ENCODE results near the gene CMKLR1.

CMKLR1 gene

DNA sequence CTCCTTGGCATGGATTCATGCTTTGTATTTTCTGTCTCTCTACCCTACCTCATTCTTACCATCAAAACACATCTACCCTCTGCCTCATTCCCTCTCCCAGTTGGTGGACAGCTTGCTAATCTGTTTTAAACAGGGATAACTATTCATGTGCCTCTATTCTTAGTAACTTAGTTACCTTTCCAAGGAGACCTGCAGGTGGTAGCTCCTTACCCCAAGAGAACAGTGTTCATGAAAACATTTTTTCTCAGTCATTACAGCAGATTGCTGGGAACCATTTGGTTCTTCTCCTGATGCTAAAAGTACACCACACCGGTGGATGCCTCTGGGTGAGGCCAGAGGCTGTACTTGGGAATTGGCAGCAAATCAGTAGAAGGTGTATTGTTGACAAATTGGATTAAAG, 73.0 kb downstream of the CMKLR1 start:
- no peak for DNase-seq (ENCODE audit: low read depth in 2 of 2)

DNA sequence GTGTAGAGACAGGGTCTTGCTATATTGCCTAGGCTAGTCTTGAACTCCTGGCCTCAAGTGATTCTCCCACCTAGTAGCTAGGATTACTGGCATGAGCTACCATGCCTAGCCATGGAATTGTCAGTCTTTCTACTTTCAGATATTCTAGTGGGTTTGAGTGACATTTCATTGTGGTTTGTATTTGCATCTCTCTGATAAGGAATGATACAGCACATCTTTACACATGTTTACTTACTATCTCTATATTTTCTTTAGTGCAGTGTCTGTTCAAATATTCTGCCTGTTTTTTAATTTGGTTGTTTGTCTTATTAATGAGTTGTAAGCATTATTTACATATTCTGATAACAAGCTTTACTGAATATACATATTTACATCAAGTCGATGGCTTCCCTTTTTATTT, 73.6 kb downstream of the CMKLR1 start:
- no peak for DNase-seq (ENCODE audit: low read depth in 2 of 2)

DNA sequence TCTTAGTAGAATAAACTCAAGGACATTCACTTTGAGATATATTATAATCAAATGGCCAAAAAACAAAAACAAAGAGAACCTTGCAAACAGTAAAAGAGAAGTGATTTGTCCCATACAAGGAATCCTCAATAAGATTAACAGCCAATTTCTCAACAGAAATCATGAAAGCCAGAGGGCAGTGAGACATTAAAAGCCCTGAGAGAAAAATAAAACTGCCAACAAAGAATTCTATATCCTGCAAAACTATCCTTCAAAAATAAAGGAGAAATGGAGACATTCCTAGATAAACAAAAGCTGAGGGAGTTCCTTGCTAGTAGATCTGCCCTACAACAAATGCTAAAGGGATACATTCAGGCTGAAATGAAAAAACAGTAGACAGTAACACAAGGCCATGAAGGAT, 78.1 kb downstream of the CMKLR1 start:
- no peak for DNase-seq (ENCODE audit: low read depth in 2 of 2)

DNA sequence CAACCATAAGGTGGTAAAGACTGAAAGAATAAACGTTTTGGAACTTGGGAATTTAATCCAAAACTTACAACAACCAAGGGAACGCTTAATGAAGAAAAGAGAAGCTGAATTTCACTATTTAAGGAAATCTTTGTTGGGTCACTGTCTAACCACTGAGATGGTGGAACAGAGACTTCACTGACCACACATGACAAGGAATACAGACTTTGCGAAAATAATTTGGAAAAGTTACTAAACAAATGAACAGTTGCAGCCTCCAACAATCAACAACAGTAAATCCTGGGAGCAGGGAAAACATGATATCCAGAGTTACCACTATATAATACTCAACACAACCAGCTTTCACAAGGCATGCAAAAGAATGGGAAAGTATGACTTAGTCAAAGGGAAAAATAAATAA, 79.1 kb downstream of the CMKLR1 start:
- DNase-seq (ENCODE audit: low read depth in 2 of 2): no peak

DNA sequence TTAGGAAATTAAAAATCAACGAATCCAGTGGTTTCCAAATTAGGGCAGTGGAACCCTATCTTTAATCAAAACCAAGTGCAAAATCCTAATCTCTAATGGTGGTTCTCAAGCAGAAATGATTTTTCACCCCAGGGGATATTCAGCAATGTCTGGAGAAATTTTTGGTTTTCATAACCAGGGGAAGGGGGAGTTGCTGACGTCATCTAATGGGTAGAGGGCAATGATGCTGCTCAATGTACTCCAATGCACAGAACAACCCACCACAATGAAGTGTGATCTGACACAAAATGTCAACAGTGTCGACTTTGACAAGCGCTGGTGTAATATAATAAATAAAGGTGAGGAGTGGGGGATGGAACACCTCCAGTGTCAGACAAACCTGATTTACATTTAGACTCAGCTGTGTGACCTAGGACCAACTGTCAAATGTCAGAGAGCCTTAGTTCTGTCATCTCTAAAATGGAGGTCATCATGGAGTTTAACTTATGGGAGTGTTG, 81.5 kb downstream of the CMKLR1 start:
- no peak for DNase-seq (ENCODE audit: low read depth in 2 of 2)

DNA sequence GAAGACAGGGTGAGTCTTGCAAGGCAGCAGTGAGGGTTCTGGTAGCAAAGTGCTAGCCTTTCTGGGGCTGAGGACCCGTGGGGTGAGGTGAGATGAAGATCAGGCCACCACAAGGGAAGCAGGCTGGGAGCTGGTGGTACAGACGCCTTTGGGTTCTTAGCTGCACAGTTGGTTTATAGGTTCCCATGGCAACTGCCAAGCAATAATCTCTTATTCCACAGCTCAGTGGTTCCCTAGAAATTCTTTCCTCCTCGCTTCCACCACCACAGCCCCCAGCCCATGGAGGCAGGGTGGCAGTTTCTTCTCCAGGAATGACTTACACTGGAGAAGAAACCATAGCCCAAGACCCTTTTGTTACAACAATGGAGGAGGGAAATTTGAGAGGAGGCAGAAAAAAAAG, 82.1 kb downstream of the CMKLR1 start:
- no peak for DNase-seq (ENCODE audit: low read depth in 2 of 2)

DNA sequence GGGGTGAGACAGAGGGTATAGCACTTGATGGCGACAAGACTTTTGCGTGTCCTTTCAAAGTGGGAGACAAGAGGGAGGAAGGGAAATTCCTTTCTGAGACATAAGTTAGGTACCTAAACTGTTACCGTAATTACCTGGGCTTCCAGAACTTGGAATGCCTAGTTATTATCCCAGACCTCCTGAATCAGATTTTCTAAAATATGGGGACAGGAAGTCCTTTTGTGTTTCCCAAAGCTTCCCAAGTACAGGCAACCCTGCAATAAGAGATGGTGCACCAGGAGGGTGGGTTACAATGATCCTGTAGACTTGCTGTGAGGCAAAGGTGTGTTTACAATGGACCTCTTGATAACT, 83.9 kb downstream of the CMKLR1 start:
- no peak for DNase-seq (ENCODE audit: low read depth in 2 of 2)

DNA sequence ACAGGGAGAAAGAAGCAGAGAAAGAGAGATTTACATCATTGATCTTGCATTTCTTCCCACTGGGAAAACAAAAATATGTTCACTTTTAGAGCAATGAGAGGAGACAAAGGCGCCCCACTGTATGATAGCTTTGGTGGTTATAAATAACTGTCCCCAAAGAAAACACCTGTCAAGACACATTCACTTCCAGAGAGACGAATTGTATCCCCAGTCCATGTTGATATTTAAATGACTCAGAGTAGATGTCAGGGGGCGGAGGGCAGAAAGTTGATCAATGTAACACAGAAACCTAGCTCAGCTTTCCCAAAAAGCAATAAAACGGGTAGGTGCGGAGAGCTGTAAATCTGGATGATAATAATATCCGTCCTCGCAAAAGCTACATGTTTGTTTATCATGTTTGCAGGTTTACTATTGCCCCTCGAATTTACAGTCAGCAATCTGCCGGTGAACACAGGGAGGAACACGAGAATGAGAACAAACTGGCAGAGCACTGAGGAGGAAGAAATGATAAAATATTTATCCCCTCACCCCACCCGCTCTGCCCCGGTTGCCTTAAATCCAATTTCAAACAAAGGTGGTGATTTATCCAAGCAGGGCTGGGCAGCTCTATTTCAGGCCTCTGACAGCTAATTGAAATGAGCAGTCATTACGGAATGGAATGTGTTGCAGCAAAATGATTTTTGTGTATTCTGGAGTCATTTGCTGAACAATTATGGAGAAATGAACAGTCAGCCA, 84.4 kb downstream of the CMKLR1 start:
- DNase-seq (ENCODE audit: low read depth in 2 of 2): no peak

DNA sequence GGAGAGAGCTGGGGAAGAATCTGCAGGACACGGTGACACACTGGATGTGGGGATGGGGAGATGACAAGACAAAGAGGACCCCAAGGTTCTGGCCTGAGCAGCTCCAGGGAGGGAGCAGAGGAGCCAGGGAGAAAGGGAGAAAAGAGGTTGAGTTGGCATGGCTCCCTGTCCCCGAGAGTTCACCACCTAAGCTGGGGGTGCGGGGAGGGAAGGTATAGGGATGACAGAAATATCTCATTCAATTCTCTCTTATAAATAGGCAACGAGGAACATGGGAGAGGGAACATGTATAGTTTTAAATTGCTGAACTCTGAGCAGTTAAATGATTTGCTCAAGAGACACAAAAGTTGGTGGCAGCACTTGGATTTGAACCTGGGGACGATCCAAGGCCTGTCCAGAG, 85.1 kb downstream of the CMKLR1 start:
- DNase-seq (ENCODE audit: low read depth in 2 of 2): no peak

DNA sequence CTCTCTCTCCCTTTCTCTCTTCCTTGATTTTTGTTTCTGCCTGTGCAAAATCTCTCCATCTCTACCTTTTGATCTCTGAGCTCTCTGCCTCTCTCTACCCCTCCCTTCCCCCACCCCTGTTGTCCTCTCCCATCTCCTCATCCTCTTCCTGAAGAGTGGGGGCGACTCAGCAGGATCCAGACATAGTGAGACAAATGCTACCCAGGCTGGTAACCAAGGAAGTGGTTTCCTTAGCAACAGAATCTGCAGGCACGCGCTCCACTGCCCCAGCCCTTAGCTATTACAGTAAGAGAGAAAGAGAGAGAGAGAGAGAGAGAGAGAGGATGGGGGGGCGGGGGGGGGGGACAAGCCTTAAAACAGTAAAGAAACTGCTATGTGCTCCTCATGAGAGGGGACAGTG, 85.6 kb downstream of the CMKLR1 start:
- DNase-seq (ENCODE audit: low read depth in 2 of 2): no peak

DNA sequence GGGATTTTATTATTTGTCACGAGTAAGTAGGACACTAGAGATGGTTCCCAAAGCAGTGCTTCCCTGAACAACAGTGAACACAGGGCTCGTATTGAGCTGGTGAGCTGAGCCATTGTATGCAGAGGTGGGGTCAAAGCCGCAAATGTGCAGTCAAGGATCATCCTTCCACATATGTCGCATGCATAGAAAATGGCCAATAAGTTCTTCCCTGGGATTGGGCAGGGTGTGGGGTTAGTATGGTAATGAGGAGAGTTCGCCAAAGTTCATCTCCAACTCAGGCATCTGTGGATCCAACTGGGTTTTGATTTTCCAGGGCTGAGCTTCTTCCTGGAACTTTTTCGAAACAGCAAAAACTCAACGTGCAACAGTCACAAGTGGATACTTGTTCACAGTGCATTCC, 86.6 kb downstream of the CMKLR1 start:
- DNase-seq (ENCODE audit: low read depth in 2 of 2): no peak

DNA sequence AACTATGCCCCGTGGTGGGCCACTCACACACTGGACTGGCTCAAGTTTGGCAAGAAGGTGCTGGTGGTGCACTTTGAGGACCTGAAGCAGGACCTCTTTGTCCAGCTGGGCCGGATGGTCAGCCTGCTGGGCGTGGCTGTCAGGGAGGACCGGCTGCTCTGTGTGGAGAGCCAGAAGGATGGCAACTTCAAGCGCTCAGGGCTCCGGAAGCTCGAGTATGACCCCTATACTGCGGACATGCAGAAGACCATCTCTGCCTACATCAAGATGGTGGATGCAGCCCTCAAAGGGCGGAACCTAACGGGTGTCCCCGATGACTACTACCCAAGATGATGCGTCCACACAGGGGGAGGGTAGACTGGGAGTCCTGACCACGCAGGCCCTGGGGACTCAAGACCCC, 91.1 kb downstream of the CMKLR1 start:
- DNase-seq (ENCODE audit: low read depth in 2 of 2): no peak

DNA sequence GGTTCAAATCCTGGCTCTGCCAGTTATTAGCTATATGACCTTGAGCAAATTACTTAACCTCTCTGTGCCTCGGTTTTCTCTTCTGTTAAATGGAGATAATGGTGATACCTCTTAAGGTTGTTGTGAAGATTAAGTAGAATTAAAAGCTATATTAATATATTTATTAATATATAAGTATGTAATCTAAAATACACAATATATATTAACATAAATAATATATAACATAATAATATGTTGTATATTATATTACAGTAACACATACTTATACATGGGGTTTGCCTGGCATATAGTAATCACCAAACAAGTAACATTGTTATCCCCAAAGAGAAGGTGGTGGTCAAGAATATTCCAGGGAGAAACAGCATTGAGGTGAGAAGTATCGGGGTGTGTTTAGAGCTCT, 92.0 kb downstream of the CMKLR1 start:
- no peak for DNase-seq (ENCODE audit: low read depth in 2 of 2)

DNA sequence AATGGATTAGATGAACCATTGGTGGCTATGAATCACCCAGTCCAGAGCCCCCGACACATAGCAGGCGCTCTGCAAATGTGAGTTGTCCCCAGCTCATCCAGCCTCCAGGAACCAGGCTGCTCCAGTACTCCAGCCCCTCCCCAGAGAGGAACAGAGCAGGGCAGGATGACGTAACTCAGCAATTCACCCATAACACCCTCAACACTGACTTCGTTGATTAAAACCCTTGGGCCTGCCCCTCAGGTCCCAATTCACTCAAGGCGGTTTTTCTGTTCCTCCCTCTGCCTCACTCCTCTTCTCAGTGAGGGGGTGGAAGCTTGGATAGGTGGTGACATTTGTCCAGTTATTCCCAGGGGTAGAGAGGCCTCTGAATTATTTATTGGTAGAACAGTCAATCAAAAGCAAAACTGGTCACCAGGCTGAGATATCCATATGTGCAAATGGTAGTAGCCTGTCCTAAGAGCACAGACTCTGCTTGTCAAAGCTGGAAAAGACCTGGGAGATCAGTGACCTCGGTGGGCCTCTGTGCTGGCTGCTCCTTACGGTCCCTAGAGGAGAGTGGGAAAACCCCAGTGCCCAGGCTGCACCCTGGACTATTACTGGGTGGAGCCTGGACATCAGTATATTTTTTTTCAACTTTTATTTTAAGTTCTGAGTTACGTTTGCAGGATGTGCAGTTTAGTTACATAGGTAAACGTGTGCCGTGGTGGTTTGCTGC, 97.0 kb downstream of the CMKLR1 start:
- no peak for DNase-seq (ENCODE audit: low read depth in 2 of 2)

DNA sequence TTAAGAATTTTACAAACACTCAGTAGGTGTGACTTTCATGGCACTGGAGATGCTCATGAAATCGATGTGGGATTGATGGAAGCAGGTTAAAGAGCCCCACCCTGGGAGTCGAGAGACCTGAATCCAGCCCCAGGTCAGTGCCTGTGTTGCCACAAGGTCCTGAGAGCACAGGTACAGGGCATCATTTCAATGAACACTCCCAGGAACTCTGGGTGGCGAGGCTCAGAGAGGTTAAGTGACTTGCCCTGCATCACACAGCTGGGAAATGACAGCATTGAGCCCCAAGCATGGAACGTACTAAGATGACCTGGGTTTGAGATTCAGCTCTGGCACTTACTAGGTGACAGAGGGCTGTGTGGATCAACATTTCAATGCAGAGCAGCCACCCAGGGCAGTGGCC, 98.2 kb downstream of the CMKLR1 start:
- DNase-seq (ENCODE audit: low read depth in 2 of 2): no peak

DNA sequence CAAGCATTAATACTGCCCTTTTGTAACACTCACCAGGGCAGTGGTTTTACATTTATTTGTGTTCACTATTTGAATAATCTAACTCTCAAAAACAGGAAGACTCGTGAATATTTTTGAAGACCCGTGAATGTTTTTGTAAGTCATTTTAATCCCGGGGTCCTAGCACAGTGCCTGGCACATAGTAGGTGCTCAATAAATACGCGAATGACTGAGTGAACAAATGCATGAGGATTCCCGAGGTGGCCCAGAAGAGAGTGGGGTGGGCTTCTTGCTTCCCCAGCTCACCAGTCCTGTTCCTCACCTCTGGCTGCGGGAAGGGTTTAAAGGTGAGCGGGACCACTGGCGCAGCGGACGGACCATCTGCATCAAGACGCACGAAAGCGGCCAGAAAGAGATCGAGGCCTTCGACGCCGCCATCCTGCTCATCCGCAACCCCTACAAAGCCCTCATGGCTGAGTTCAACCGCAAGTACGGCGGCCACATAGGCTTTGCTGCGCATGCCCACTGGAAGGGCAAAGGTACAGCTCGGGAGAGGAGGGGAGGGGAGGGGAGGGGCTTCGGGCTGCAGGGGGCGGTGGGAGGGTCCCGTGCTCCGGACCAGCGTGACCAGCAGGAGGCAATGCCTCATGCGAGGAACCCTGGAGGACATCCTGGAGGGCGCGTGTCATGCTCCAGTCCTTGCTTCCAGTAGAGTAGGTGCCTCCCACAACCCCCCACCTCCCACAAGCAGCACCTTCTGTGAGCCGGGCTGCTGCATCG, 98.9 kb downstream of the CMKLR1 start:
- no peak for DNase-seq (ENCODE audit: low read depth in 2 of 2)

DNA sequence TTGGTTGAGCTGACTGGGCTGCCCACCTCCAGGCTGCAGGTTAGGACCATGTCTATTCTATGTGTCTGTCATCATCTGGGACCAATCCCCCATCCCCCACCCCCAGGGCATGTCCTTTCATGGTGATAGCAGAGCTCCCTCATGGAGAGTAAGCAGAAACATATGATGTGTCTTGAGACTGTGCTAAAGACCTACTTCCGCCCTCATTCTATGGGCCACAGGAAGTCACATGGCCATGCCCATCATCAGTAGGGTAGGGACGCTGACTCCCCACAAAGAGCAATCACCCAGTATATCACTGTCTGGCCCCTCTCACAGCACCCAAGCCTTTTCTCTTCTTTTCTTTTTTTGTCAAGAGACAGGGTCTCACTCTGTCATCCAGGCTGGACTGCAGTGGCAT, 99.7 kb downstream of the CMKLR1 start:
- DNase-seq (ENCODE audit: low read depth in 2 of 2): no peak

DNA sequence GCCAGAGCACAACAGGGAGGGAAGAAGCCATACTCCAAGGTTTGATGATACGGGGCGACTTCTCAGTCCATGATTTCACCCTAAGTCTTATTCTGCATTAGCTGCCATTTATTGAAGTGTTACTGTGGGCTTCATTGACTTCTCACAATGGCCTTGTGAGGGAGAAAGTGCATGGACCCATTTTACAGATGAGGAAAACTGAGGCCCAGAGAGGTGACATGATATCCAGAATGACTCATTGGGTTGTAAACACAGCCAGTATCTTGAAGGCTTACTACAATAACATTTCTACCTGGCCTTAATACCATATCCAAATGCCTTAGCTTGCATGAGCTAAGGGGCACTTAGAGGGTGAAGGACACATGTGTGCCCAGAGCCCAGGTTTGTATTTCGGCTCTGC, 100.6 kb downstream of the CMKLR1 start:
- no peak for DNase-seq (ENCODE audit: low read depth in 2 of 2)
